Activated naive CD8-positive, alpha-beta T cell (primary cell): Measurements from ENCODE around the gene ELL3.
A peak's percentile ranks its signal among the peaks of the same experiment; 100 is the strongest.

Experiments
- H3K27ac Mint-ChIP-seq: one replicate; pipeline ENCODE4 v1.8.0; 2021; ENCODE audit warnings: mixed read lengths
- H3K27me3 Mint-ChIP-seq: one replicate; pipeline ENCODE4 v1.8.0; 2021; ENCODE audit warnings: mixed read lengths
- H3K36me3 Mint-ChIP-seq: one replicate; pipeline ENCODE4 v1.8.0; 2021; ENCODE audit warnings: mixed read lengths
- H3K4me1 Mint-ChIP-seq: one replicate; pipeline ENCODE4 v1.8.0; 2021; ENCODE audit warnings: low read depth, mixed read lengths
- H3K4me3 Mint-ChIP-seq: one replicate; pipeline ENCODE4 v1.8.0; 2021; ENCODE audit warnings: mild to moderate bottlenecking, mixed read lengths
- H3K9me3 Mint-ChIP-seq: one replicate; pipeline ENCODE4 v1.8.0; 2021; ENCODE audit warnings: low read depth, mixed read lengths

ELL3 gene

GRCh38 chr15:43795997-43796396 lies 19.2 kb upstream of the ELL3 start:
- Mint-ChIP-seq H3K36me3 (peaks cover 16% of the 10 kb centered on the region), H3K4me1 (peaks cover 57% of the 10 kb centered on the region), H3K9me3 (no peaks in the 10 kb centered on the region), H3K4me3 (no peak overlapping the region), H3K27ac (peak overlapping the region; percentile 81), H3K27me3 (no peaks in the 10 kb centered on the region)

GRCh38 chr15:43795197-43795596 lies 18.4 kb upstream of the ELL3 start:
- H3K36me3 Mint-ChIP-seq: peaks cover 13% of the 10 kb centered on the region
- H3K27me3 Mint-ChIP-seq: no peaks in the 10 kb centered on the region
- H3K9me3 Mint-ChIP-seq: no peaks in the 10 kb centered on the region
- no peak overlapping the region for H3K4me3 Mint-ChIP-seq
- H3K27ac Mint-ChIP-seq: peak overlapping the region; percentile 81
- H3K4me1 Mint-ChIP-seq: peaks cover 53% of the 10 kb centered on the region

GRCh38 chr15:43794269-43795037 lies 17.7 kb upstream of the ELL3 start:
- no peaks in the 10 kb centered on the region for H3K9me3 Mint-ChIP-seq
- H3K27ac Mint-ChIP-seq: peak overlapping the region; percentile 84
- no peaks in the 10 kb centered on the region for H3K27me3 Mint-ChIP-seq
- H3K36me3 Mint-ChIP-seq: peaks cover 11% of the 10 kb centered on the region
- peak overlapping the region; percentile 93 for H3K4me3 Mint-ChIP-seq
- H3K4me1 Mint-ChIP-seq: peaks cover 49% of the 10 kb centered on the region

- Mint-ChIP-seq H3K4me1 (peaks cover 44% of the 10 kb centered on the region), H3K36me3 (peaks cover 14% of the 10 kb centered on the region)
These were observed 16.9 kb upstream of the ELL3 start for GRCh38 chr15:43793647-43794046.

GRCh38 chr15:43792761-43793476 lies 16.2 kb upstream of the ELL3 start:
- Mint-ChIP-seq H3K27ac (peak overlapping the region; percentile 94), H3K36me3 (peaks cover 12% of the 10 kb centered on the region), H3K4me1 (peaks cover 38% of the 10 kb centered on the region), H3K9me3 (no peaks in the 10 kb centered on the region), H3K4me3 (peak overlapping the region; percentile 93), H3K27me3 (no peaks in the 10 kb centered on the region)

More at GRCh38 chr15:43793647-43794046, 16.9 kb upstream of the ELL3 start:
- Mint-ChIP-seq H3K27me3 (no peaks in the 10 kb centered on the region), H3K4me3 (peak overlapping the region; percentile 93), H3K9me3 (no peaks in the 10 kb centered on the region), H3K27ac (peak overlapping the region; percentile 94)

- Mint-ChIP-seq H3K4me3 (peak within 1 kb of the TSS; percentile 93), H3K27me3 (no peaks in the 10 kb centered on the region), H3K27ac (peak within 1 kb of the TSS; percentile 94), H3K9me3 (no peaks in the 10 kb centered on the region), H3K4me1 (peaks cover 38% of the 10 kb centered on the region), H3K36me3 (peaks cover 12% of the 10 kb centered on the region)
These were observed 15.4 kb upstream of the ELL3 start, which contains the start of gene SERF2 for GRCh38 chr15:43791993-43792760. SERF2 (plus strand) TSS chr15:43792320; CDS start chr15:43792377, 57 bp downstream.

- H3K27ac Mint-ChIP-seq: no peak overlapping the region
- H3K4me1 Mint-ChIP-seq: peaks cover 18% of the 10 kb centered on the region
- H3K4me3 Mint-ChIP-seq: no peak overlapping the region
- no peaks in the 10 kb centered on the region for H3K9me3 Mint-ChIP-seq
- no peaks in the 10 kb centered on the region for H3K27me3 Mint-ChIP-seq
- peaks cover 8% of the 10 kb centered on the region for H3K36me3 Mint-ChIP-seq
These were observed 12.6 kb upstream of the ELL3 start for GRCh38 chr15:43789409-43789808.

- peak overlapping the region; percentile 46 for H3K27ac Mint-ChIP-seq
- peaks cover 4% of the 10 kb centered on the region for H3K36me3 Mint-ChIP-seq
- H3K27me3 Mint-ChIP-seq: no peaks in the 10 kb centered on the region
- peaks cover 20% of the 10 kb centered on the region for H3K4me1 Mint-ChIP-seq
- H3K9me3 Mint-ChIP-seq: no peaks in the 10 kb centered on the region
- H3K4me3 Mint-ChIP-seq: no peak overlapping the region
These were observed 2.2 kb upstream of the ELL3 start for GRCh38 chr15:43779016-43779415.

- Mint-ChIP-seq H3K36me3 (peaks cover 4% of the 10 kb centered on the region), H3K9me3 (no peaks in the 10 kb centered on the region), H3K4me1 (peaks cover 20% of the 10 kb centered on the region), H3K27ac (peak overlapping the region; percentile 89), H3K4me3 (peak overlapping the region; percentile 87), H3K27me3 (no peaks in the 10 kb centered on the region)
These were observed 625 bp upstream of the ELL3 start for GRCh38 chr15:43777267-43777914.

- Mint-ChIP-seq H3K4me1 (peaks cover 20% of the 10 kb centered on the region), H3K36me3 (peaks cover 4% of the 10 kb centered on the region), H3K9me3 (no peaks in the 10 kb centered on the region), H3K4me3 (peak overlapping the region; percentile 40), H3K27ac (no peak overlapping the region), H3K27me3 (no peaks in the 10 kb centered on the region)
These were observed 557 bp downstream of the ELL3 start for GRCh38 chr15:43776101-43776717.

- peak overlapping the region; percentile 15 for H3K4me3 Mint-ChIP-seq
- no peaks in the 10 kb centered on the region for H3K27me3 Mint-ChIP-seq
- H3K4me1 Mint-ChIP-seq: peaks cover 20% of the 10 kb centered on the region
- H3K36me3 Mint-ChIP-seq: peaks cover 2% of the 10 kb centered on the region
- H3K27ac Mint-ChIP-seq: peak overlapping the region; percentile 79
- H3K9me3 Mint-ChIP-seq: no peaks in the 10 kb centered on the region
These were observed 1.3 kb downstream of the ELL3 start for GRCh38 chr15:43775411-43775965.

GRCh38 chr15:43774062-43774461 lies 2.7 kb downstream of the ELL3 start:
- H3K4me3 Mint-ChIP-seq: no peak overlapping the region
- H3K9me3 Mint-ChIP-seq: no peaks in the 10 kb centered on the region
- peaks cover 18% of the 10 kb centered on the region for H3K4me1 Mint-ChIP-seq
- peaks cover 2% of the 10 kb centered on the region for H3K36me3 Mint-ChIP-seq
- H3K27ac Mint-ChIP-seq: peak overlapping the region; percentile 68
- H3K27me3 Mint-ChIP-seq: no peaks in the 10 kb centered on the region

GRCh38 chr15:43772624-43773023 lies 4.1 kb downstream of the ELL3 start:
- Mint-ChIP-seq H3K36me3 (peaks cover 2% of the 10 kb centered on the region), H3K4me1 (peaks cover 11% of the 10 kb centered on the region), H3K4me3 (no peak overlapping the region), H3K27ac (peak overlapping the region; percentile 50), H3K27me3 (no peaks in the 10 kb centered on the region), H3K9me3 (no peaks in the 10 kb centered on the region)

- Mint-ChIP-seq H3K9me3 (no peaks in the 10 kb centered on the region), H3K27me3 (no peaks in the 10 kb centered on the region), H3K4me3 (no peak overlapping the region), H3K36me3 (peaks cover 2% of the 10 kb centered on the region), H3K27ac (peak overlapping the region; percentile 34), H3K4me1 (peaks cover 4% of the 10 kb centered on the region)
These were observed 5.0 kb downstream of the ELL3 start for GRCh38 chr15:43771816-43772215.
